PFSK-1 (cell line): ENCODE measurements around the gene FKBP1B.

Source experiments
- POLR2AphosphoS5 ChIP-seq: IDR thresholded peaks from 2 replicates; pipeline ENCODE4 v1.6.1; 2012; ENCODE audit warnings: low read depth, mild to moderate bottlenecking, control low read depth, low read length, moderate library complexity
- SIN3A ChIP-seq: IDR thresholded peaks from 2 replicates; pipeline ENCODE4 v1.6.1; 2012; ENCODE audit warnings: mild to moderate bottlenecking, low read length, moderate library complexity, borderline replicate concordance; ENCODE audit not compliant: insufficient read depth
- TAF1 ChIP-seq: IDR thresholded peaks from 2 replicates; pipeline ENCODE4 v1.6.1; 2012; ENCODE audit warnings: low read length, control low read depth, borderline replicate concordance; ENCODE audit not compliant: insufficient read depth
- TF ChIP-seq, protein P1 (sequence below), 2 experiments: IDR thresholded peaks; 2 replicates each; pipeline versions ENCODE4 v1.6.1 to v1.8.0; 2011 to 2012; ENCODE audit warnings: low read depth in 2 of 2, low read length in 2 of 2, control low read depth in 1 of 2, inconsistent platforms in 1 of 2, mild to moderate bottlenecking in 1 of 2, moderate library complexity in 1 of 2; ENCODE audit not compliant: insufficient read depth in 1 of 2

DNA sequence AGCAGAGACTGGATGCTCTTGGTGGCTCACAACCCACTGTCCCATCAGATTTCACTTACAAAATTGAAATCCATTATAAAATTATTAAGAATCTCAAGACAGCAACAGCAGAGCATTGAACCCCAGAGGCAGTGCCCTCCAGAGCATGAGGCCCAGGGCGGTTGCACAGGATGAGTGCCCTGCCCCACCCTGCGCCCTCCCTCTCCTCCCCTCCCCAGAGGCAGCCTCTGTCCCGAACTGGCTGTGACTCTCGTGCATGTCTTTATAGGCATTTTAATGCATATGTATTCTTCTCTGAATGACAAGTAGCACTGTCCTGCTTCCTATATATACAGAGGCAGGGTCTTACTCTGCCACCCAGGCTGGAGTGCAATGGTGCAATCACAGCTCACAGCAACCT, 29.3 kb upstream of the FKBP1B start:
- no peak for TF ChIP-seq POLR2AphosphoS5
- no peak for TF ChIP-seq TAF1
- TF ChIP-seq, protein P1, sequence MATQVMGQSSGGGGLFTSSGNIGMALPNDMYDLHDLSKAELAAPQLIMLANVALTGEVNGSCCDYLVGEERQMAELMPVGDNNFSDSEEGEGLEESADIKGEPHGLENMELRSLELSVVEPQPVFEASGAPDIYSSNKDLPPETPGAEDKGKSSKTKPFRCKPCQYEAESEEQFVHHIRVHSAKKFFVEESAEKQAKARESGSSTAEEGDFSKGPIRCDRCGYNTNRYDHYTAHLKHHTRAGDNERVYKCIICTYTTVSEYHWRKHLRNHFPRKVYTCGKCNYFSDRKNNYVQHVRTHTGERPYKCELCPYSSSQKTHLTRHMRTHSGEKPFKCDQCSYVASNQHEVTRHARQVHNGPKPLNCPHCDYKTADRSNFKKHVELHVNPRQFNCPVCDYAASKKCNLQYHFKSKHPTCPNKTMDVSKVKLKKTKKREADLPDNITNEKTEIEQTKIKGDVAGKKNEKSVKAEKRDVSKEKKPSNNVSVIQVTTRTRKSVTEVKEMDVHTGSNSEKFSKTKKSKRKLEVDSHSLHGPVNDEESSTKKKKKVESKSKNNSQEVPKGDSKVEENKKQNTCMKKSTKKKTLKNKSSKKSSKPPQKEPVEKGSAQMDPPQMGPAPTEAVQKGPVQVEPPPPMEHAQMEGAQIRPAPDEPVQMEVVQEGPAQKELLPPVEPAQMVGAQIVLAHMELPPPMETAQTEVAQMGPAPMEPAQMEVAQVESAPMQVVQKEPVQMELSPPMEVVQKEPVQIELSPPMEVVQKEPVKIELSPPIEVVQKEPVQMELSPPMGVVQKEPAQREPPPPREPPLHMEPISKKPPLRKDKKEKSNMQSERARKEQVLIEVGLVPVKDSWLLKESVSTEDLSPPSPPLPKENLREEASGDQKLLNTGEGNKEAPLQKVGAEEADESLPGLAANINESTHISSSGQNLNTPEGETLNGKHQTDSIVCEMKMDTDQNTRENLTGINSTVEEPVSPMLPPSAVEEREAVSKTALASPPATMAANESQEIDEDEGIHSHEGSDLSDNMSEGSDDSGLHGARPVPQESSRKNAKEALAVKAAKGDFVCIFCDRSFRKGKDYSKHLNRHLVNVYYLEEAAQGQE (IDR thresholded peaks at IDR 0.05; ENCODE audit: insufficient read depth in 1 of 2, low read depth in 2 of 2, low read length in 2 of 2): no peak
- TF ChIP-seq SIN3A: no peak
